Suprapubic skin (tissue), 3 donors: ENCODE results near the gene STEAP4.

ENCODE experiments used
- CTCF ChIP-seq, 2 donors: fragments of 200-600 bp in 1 of 2; fragments of 450-650 bp in 1 of 2; sonication (generic) in 1 of 2; IDR thresholded peaks; one replicate each; pipeline ENCODE4 v1.5.1; 2016 to 2019; ENCODE audit warnings: antibody characterized with exemption in 2 of 2, mild to moderate bottlenecking in 1 of 2, moderate library complexity in 1 of 2
- POLR2A ChIP-seq, 2 donors: fragments of 450-650 bp; IDR thresholded peaks; one replicate each; pipeline ENCODE4 v1.6.1; 2017; ENCODE audit warnings: antibody characterized with exemption in 2 of 2, mild to moderate bottlenecking in 2 of 2, moderate library complexity in 2 of 2

- no peak for TF ChIP-seq CTCF (IDR thresholded peaks at IDR 0.05)
- TF ChIP-seq POLR2A (IDR thresholded peaks at IDR 0.05): no peak
These were observed 79.7 kb downstream of the STEAP4 start for GRCh38 chr7:88226886-88227516.
